Left lung (tissue), 10 donors: ENCODE data around the gene PNPLA7. TPM values are rescaled to one million over a fixed set of nuclear protein-coding genes. Genes with fewer than 3 reads are reported as not detected.

Experiments used
- ATAC-seq: fragments of 200-7000 bp; cut with Tn5 transposase; one replicate; pipeline ENCODE4 v1.9.1; 2020; ENCODE audit warnings: moderate library complexity
- DNase-seq, 4 donors: peaks; one replicate each; pipeline ENCODE4 v3.0.0-alpha.2; 2013 to 2020
- H3K27ac ChIP-seq, 2 donors: fragments of 200-600 bp; sonication (generic) in 1 of 2; one replicate each; pipeline versions ENCODE4 v1.5.0 to v1.8.0; 2020 to 2021
- H3K27me3 ChIP-seq, 2 donors: fragments of 200-600 bp; sonication (generic) in 1 of 2; one replicate each; pipeline versions ENCODE4 v1.5.0 to v1.8.0; 2020 to 2021
- H3K36me3 ChIP-seq, 2 donors: fragments of 200-600 bp; sonication (generic) in 1 of 2; one replicate each; pipeline versions ENCODE4 v1.5.0 to v1.8.0; 2020 to 2021
- H3K4me1 ChIP-seq, 2 donors: fragments of 200-600 bp; one replicate each; pipeline ENCODE4 v1.8.0; 2021
- H3K4me3 ChIP-seq, 2 donors: fragments of 200-600 bp; sonication (generic) in 1 of 2; one replicate each; pipeline versions ENCODE4 v1.5.0 to v1.8.0; 2020 to 2021; ENCODE audit warnings: mild to moderate bottlenecking in 1 of 2
- H3K9me3 ChIP-seq, 2 donors: fragments of 200-600 bp; sonication (generic) in 1 of 2; one replicate each; pipeline versions ENCODE4 v1.5.0 to v1.8.0; 2020 to 2021
- CTCF ChIP-seq, 2 donors: fragments of 200-600 bp; sonication (generic) in 1 of 2; IDR thresholded peaks; one replicate each; pipeline versions ENCODE4 v1.5.0 to v1.8.0; 2021; ENCODE audit warnings: antibody characterized with exemption in 2 of 2
- intact Hi-C, 2 donors: fragments of 100-400 bp; cut with DNase I; formaldehyde crosslinking; loops; one replicate each; pipeline versions ENCODE4 v1.11.2 to v1.14.2; 2022
- polyA plus RNA-seq, 6 donors: library from polyadenylated mRNA; unstranded; fragments of 120-200 nt; gene quantifications; one replicate each; pipeline ENCODE4 v1.2.1, GENCODE V29; 2013; ENCODE audit not compliant: insufficient read length in 6 of 6
- total RNA-seq, 2 donors: library from RNA; stranded (reverse); fragmentation: NEBNext Ultra II Directional; extraction: Animal tissue kit (Norgen Biotek cat#: 25700); gene quantifications; one replicate each; pipeline ENCODE4 v1.2.1, GENCODE V29; 2021
- donor health status: DM: no; HTN: yes; CAD: no.
- donor health status: DM: no; HTN: no; CAD: no.

PNPLA7 gene
- total and polyA plus RNA-seq, 8 donors: 2.9 to 8.9 (median 4.9) TPM

GRCh38 chr9:137478613-137478961 is 71.6 kb downstream of the PNPLA7 start:
- Histone ChIP-seq H3K4me1 (peaks cover 0 to 8% of the 10 kb centered on the region in 2 donors), H3K36me3 (no peaks in the 10 kb centered on the region), H3K27me3 (no peaks in the 10 kb centered on the region), H3K27ac (no peak overlapping the region), H3K4me3 (no peak overlapping the region), H3K9me3 (peaks cover 0 to 26% of the 10 kb centered on the region in 2 donors)
- peak in 1 of 4 donors; percentile 47 for DNase-seq
- intact Hi-C loops: no loop called here
- no peak for TF ChIP-seq CTCF (IDR thresholded peaks at IDR 0.05)
- ATAC-seq: no peak

DNA sequence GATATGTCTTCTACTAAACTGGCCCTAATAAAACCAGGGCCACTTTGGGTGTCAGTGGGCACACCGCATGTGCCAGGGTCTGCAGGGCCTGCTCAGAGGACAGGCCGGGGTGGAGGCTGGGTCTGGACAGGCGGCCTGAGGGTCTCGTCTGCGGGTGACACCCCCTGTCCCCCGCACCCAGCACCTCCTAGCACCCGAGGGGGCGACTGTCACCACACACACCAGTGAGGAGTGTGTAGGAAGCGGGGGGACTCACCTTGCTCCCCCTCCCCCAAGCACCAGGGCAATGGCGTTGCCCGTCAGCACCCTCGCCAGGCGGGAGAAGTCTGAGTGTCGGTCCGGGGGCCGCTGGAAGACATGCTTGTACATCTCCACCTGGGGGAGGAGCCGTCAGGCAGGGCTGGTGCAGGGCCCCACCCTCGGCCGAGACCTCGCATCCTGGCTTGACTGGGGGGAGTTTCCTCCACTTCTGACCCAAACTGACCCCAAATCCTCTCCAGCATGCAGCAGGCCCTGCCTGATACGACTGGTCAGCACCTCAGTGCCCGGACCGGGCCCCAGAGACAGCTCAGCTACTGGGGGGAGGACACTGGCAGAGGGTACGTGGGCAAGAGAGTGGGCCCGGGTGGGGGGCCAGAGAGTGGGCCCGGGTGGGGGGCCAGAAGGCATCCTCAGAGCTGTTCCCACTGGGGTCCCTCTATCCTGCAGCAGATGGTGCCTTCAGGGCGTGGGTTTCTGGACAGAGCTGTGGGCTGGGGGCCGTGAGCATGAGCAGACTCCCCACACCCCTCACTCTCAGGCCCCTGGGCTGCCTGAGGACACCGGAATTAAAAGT is 72.2 kb downstream of the PNPLA7 start:
- ATAC-seq (no peak), DNase-seq (peak in 1 of 4 donors; percentile 78)
- no peak overlapping the region for H3K4me3 ChIP-seq
- H3K4me1 ChIP-seq: peaks cover 0 to 8% of the 10 kb centered on the region in 2 donors
- no peak overlapping the region for H3K27ac ChIP-seq
- TF ChIP-seq CTCF (IDR thresholded peaks at IDR 0.05): no peak
- peaks cover 0 to 26% of the 10 kb centered on the region in 2 donors for H3K9me3 ChIP-seq
- no peaks in the 10 kb centered on the region for H3K36me3 ChIP-seq
- intact Hi-C loops: no loop called here
- H3K27me3 ChIP-seq: no peaks in the 10 kb centered on the region

- intact Hi-C loops: no loop called here
- no peak overlapping the region for H3K4me3 ChIP-seq
- H3K9me3 ChIP-seq: peaks cover 0 to 26% of the 10 kb centered on the region in 2 donors
- DNase-seq (peak in 1 of 4 donors; percentile 59), ATAC-seq (no peak)
- H3K4me1 ChIP-seq: peaks cover 0 to under 1% of the 10 kb centered on the region in 2 donors
- no peak overlapping the region for H3K27ac ChIP-seq
- no peaks in the 10 kb centered on the region for H3K36me3 ChIP-seq
- no peak for TF ChIP-seq CTCF (IDR thresholded peaks at IDR 0.05)
- H3K27me3 ChIP-seq: no peaks in the 10 kb centered on the region
These were observed 73.3 kb downstream of the PNPLA7 start for GRCh38 chr9:137476856-137477255.

- H3K9me3 ChIP-seq: peaks cover 0 to 26% of the 10 kb centered on the region in 2 donors
- no peaks in the 10 kb centered on the region for H3K36me3 ChIP-seq
- TF ChIP-seq CTCF (IDR thresholded peaks at IDR 0.05): no peak
- intact Hi-C loops: no loop called here
- no peaks in the 10 kb centered on the region for H3K4me1 ChIP-seq
- H3K4me3 ChIP-seq: no peak overlapping the region
- H3K27ac ChIP-seq: no peak overlapping the region
- ATAC-seq (no peak), DNase-seq (no peak)
- H3K27me3 ChIP-seq: no peaks in the 10 kb centered on the region
These were observed 74.5 kb downstream of the PNPLA7 start for GRCh38 chr9:137475666-137476065.

DNA sequence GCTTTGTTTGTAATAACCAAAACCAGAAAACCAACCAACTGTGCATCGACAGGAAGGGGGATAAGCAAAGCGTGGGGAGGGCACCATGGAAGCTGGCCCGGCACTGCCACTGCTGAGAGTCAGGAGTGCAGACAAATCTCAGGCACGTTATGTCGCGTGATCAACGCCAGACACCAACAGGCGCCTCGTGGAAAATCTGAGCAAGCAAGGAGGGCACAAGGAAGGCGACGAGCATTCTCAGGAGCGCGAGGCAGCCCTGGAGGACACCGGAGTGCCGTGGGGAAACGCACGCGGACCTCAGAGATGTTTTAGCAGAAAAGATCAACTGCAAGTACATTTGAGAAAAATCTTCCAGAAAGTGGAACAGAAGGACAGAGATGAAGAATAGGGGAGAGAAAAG is 75.9 kb downstream of the PNPLA7 start:
- no peaks in the 10 kb centered on the region for H3K27me3 ChIP-seq
- no peaks in the 10 kb centered on the region for H3K4me1 ChIP-seq
- H3K36me3 ChIP-seq: no peaks in the 10 kb centered on the region
- H3K4me3 ChIP-seq: no peak overlapping the region
- peak in 1 of 4 donors; percentile 48 for DNase-seq
- H3K9me3 ChIP-seq: peaks cover 0 to 26% of the 10 kb centered on the region in 2 donors
- ATAC-seq: no peak
- no peak for TF ChIP-seq CTCF (IDR thresholded peaks at IDR 0.05)
- intact Hi-C loops: no loop called here
- H3K27ac ChIP-seq: no peak overlapping the region
